HuH-7.5 (cell line): ENCODE measurements around the gene RABGEF1.

Experiments used
- DNase-seq: peaks from one replicate; pipeline ENCODE4 v3.0.0; 2011; ENCODE audit warnings: low spot score

The RABGEF1 gene

GRCh38 chr7:66859339-66859738 is 118.8 kb downstream of the RABGEF1 start:
- no peak for DNase-seq

- no peak for DNase-seq
These were observed 119.5 kb downstream of the RABGEF1 start for GRCh38 chr7:66859794-66860645.

- no peak for DNase-seq
These were observed 120.2 kb downstream of the RABGEF1 start for GRCh38 chr7:66860767-66861166.
